ENCODE results near the gene ETNK2.
A peak's percentile ranks its signal among the peaks of the same experiment; 100 is the strongest.

ETNK2 gene

GRCh38 chr1:204174958-204175357 lies 23.1 kb upstream of the ETNK2 start:
- no peak for DNase-seq

- DNase-seq: no peak
These were observed 20.7 kb upstream of the ETNK2 start for GRCh38 chr1:204172404-204173029.

- DNase-seq: no peak
These were observed 19.9 kb upstream of the ETNK2 start for GRCh38 chr1:204171751-204172178.

GRCh38 chr1:204170494-204171155 lies 18.8 kb upstream of the ETNK2 start:
- DNase-seq: no peak

GRCh38 chr1:204169858-204170257 lies 18.0 kb upstream of the ETNK2 start:
- peak; percentile 68 for DNase-seq

GRCh38 chr1:204167730-204168129 lies 15.9 kb upstream of the ETNK2 start:
- no peak for DNase-seq

GRCh38 chr1:204166219-204166618 lies 14.4 kb upstream of the ETNK2 start, which contains the start of gene REN:
Gene REN (minus strand): TSS chr1:204166337. CDS start chr1:204166293, 44 bp downstream.
- DNase-seq: no peak

- peak; percentile 89 for DNase-seq
These were observed 10.7 kb upstream of the ETNK2 start for GRCh38 chr1:204162494-204163074.

- DNase-seq: no peak
These were observed 10.0 kb upstream of the ETNK2 start for GRCh38 chr1:204161609-204162493.

- no peak for DNase-seq
These were observed 6.1 kb upstream of the ETNK2 start for GRCh38 chr1:204157962-204158361.

GRCh38 chr1:204155881-204156280 lies 4.0 kb upstream of the ETNK2 start:
- DNase-seq: no peak

GRCh38 chr1:204154568-204155255 lies 2.9 kb upstream of the ETNK2 start:
- DNase-seq: no peak

- no peak for DNase-seq
These were observed 1.8 kb upstream of the ETNK2 start for GRCh38 chr1:204153667-204154066.

GRCh38 chr1:204152310-204153044 lies 633 bp upstream of the ETNK2 start:
- no peak for DNase-seq

GRCh38 chr1:204150702-204151551 lies 917 bp downstream of the ETNK2 start:
- DNase-seq: no peak

GRCh38 chr1:204149635-204150565 lies 1.9 kb downstream of the ETNK2 start:
- no peak for DNase-seq

GRCh38 chr1:204149107-204149506 lies 2.7 kb downstream of the ETNK2 start:
- DNase-seq: no peak

- no peak for DNase-seq
These were observed 4.1 kb downstream of the ETNK2 start for GRCh38 chr1:204147406-204148383.

Data from OCI-M1 (cell line).